ENCODE results near the gene RASL10B. TPM values are rescaled to one million over a fixed set of nuclear protein-coding genes. Genes with fewer than 3 reads are reported as not detected.

The RASL10B gene
- total RNA-seq, 1 donor from 2014 or later, result 2.6 TPM

GRCh38 chr17:35733366-35733765, 1.9 kb downstream of the RASL10B start:
- H3K4me3 ChIP-seq (ENCODE audit: low read depth, low read length), result no peak overlapping the region
- TF ChIP-seq CTCF (IDR thresholded peaks at IDR 0.05; ENCODE audit: insufficient read depth, low read length, poor library complexity, severe bottlenecking), result no peak
- peaks cover 3% of the 10 kb centered on the region for H3K27me3 ChIP-seq (ENCODE audit: control insufficient read depth, insufficient read depth, low read length)
- peak; percentile 10 for DNase-seq (ENCODE audit: low read depth)
- no peaks in the 10 kb centered on the region for H3K36me3 ChIP-seq (ENCODE audit: control insufficient read depth, insufficient read depth, low read length)

- no peak for DNase-seq (ENCODE audit: low read depth)
- no peak overlapping the region for H3K4me3 ChIP-seq (ENCODE audit: low read depth, low read length)
- no peak for TF ChIP-seq CTCF (IDR thresholded peaks at IDR 0.05; ENCODE audit: insufficient read depth, low read length, poor library complexity, severe bottlenecking)
Observed at GRCh38 chr17:35734396-35734795, 3.0 kb downstream of the RASL10B start.

GRCh38 chr17:35735036-35735805, 3.8 kb downstream of the RASL10B start:
- no peak overlapping the region for H3K4me3 ChIP-seq (ENCODE audit: low read depth, low read length)
- H3K36me3 ChIP-seq (ENCODE audit: control insufficient read depth, insufficient read depth, low read length), result no peaks in the 10 kb centered on the region
- peaks cover 21% of the 10 kb centered on the region for H3K27me3 ChIP-seq (ENCODE audit: control insufficient read depth, insufficient read depth, low read length)
- no peak for TF ChIP-seq CTCF (IDR thresholded peaks at IDR 0.05; ENCODE audit: insufficient read depth, low read length, poor library complexity, severe bottlenecking)
- DNase-seq (ENCODE audit: low read depth), result no peak

More at GRCh38 chr17:35734396-35734795, 3.0 kb downstream of the RASL10B start:
- peaks cover 12% of the 10 kb centered on the region for H3K27me3 ChIP-seq (ENCODE audit: control insufficient read depth, insufficient read depth, low read length)
- no peaks in the 10 kb centered on the region for H3K36me3 ChIP-seq (ENCODE audit: control insufficient read depth, insufficient read depth, low read length)

- H3K4me3 ChIP-seq (ENCODE audit: low read depth, low read length), result no peak overlapping the region
- no peaks in the 10 kb centered on the region for H3K36me3 ChIP-seq (ENCODE audit: control insufficient read depth, insufficient read depth, low read length)
- no peak for TF ChIP-seq CTCF (IDR thresholded peaks at IDR 0.05; ENCODE audit: insufficient read depth, low read length, poor library complexity, severe bottlenecking)
- peaks cover 31% of the 10 kb centered on the region for H3K27me3 ChIP-seq (ENCODE audit: control insufficient read depth, insufficient read depth, low read length)
- DNase-seq (ENCODE audit: low read depth), result no peak
Observed at GRCh38 chr17:35736236-35736635, 4.8 kb downstream of the RASL10B start.

- no peak for DNase-seq (ENCODE audit: low read depth)
- Histone ChIP-seq H3K4me3 (ENCODE audit: low read depth, low read length) (no peak overlapping the region), H3K27me3 (ENCODE audit: control insufficient read depth, insufficient read depth, low read length) (peaks cover 55% of the 10 kb centered on the region), H3K36me3 (ENCODE audit: control insufficient read depth, insufficient read depth, low read length) (no peaks in the 10 kb centered on the region)
- no peak for TF ChIP-seq CTCF (IDR thresholded peaks at IDR 0.05; ENCODE audit: insufficient read depth, low read length, poor library complexity, severe bottlenecking)
Observed at GRCh38 chr17:35738519-35739133, 7.2 kb downstream of the RASL10B start.
